SK-N-SH (cell line): ENCODE data around the gene DAB1. TPM values are rescaled to one million over a fixed set of nuclear protein-coding genes. Genes with fewer than 3 reads are reported as not detected.

Experiments used
- CTCF ChIA-PET: fragments of 300-600, 350-600 bp; formaldehyde crosslinking; extraction: SDS; loops from one replicate; lab custom pipeline; 2021; lab: Yijun Ruan, JAX
- POLR2A ChIA-PET: fragments of 350-600 bp; sonication (Branson Sonifier 250); formaldehyde crosslinking; extraction: SDS; loops from one replicate; lab custom pipeline; 2020; ENCODE audit warnings: antibody characterized with exemption, inconsistent platforms; lab: Yijun Ruan, JAX
- DNase-seq: peaks from one replicate; pipeline ENCODE4 v3.0.0; 2012
- H2AFZ ChIP-seq: fragments of 200-600 bp; sonication (generic); 2 replicates; pipeline ENCODE4 v1.8.1; 2016; ENCODE audit warnings: antibody characterized with exemption, mild to moderate bottlenecking, low read depth
- H3F3A ChIP-seq: fragments of 200-600 bp; sonication (generic); replicated peaks from 2 replicates; pipeline ENCODE3; 2016; ENCODE audit warnings: antibody characterized with exemption, mild to moderate bottlenecking; ENCODE audit not compliant: insufficient read depth
- H3K27ac ChIP-seq, 2 experiments: fragments of 200-500 bp in 1 of 2; fragments of 200-600 bp in 1 of 2; sonication (Bioruptor generic) in 1 of 2; sonication (generic), shearing (Covaris generic) in 1 of 2; 2 replicates each; pipeline versions ENCODE4 v1.5.1 to v1.6.1; 2014 to 2016; ENCODE audit warnings: low read depth in 2 of 2, inconsistent platforms in 1 of 2, low read length in 1 of 2, mild to moderate bottlenecking in 1 of 2, mixed read lengths in 1 of 2
- H3K27me3 ChIP-seq: fragments of 200-600 bp; sonication (generic), shearing (Covaris generic); 2 replicates; pipeline ENCODE4 v1.6.1; 2016; ENCODE audit warnings: mixed run types; ENCODE audit not compliant: insufficient read depth
- H3K36me3 ChIP-seq, 2 experiments: fragments of 200-500 bp in 1 of 2; fragments of 200-600 bp in 1 of 2; sonication (Bioruptor generic) in 1 of 2; sonication (generic) in 1 of 2; replicated peaks in 1 of 2; 2 replicates each; pipeline versions ENCODE3 to v1.5.1; 2014 to 2016; ENCODE audit warnings: low read length in 1 of 2, mild to moderate bottlenecking in 1 of 2; ENCODE audit not compliant: insufficient read depth in 2 of 2, control insufficient read depth in 1 of 2
- H3K4me1 ChIP-seq, 2 experiments: fragments of 200-500 bp in 1 of 2; fragments of 200-600 bp in 1 of 2; sonication (Bioruptor generic) in 1 of 2; sonication (generic), shearing (Covaris generic) in 1 of 2; 2 replicates each; pipeline versions ENCODE4 v1.5.1 to v1.6.1; 2014 to 2016; ENCODE audit warnings: low read depth in 1 of 2, low read length in 1 of 2, mixed run types in 1 of 2; ENCODE audit not compliant: insufficient read depth in 2 of 2, control insufficient read depth in 1 of 2
- H3K4me2 ChIP-seq: fragments of 200-600 bp; sonication (generic), shearing (Covaris generic); 2 replicates; pipeline ENCODE4 v1.6.1; 2017; ENCODE audit warnings: mixed run types
- H3K4me3 ChIP-seq, 2 experiments: fragments of 200-500 bp in 1 of 2; fragments of 200-600 bp in 1 of 2; sonication (Bioruptor generic) in 1 of 2; sonication (generic), shearing (Covaris generic) in 1 of 2; 2 replicates each; pipeline versions ENCODE4 v1.5.1 to v1.8.1; 2014 to 2016; ENCODE audit warnings: low read depth in 2 of 2, inconsistent platforms in 1 of 2, low read length in 1 of 2, mild to moderate bottlenecking in 1 of 2, mixed read lengths in 1 of 2, moderate library complexity in 1 of 2
- H3K79me2 ChIP-seq: fragments of 200-600 bp; sonication (generic); 2 replicates; pipeline ENCODE4 v1.8.1; 2017; ENCODE audit warnings: mild to moderate bottlenecking; ENCODE audit not compliant: insufficient read depth
- H3K9ac ChIP-seq: fragments of 200-600 bp; sonication (generic); 2 replicates; pipeline ENCODE4 v1.6.1; 2017; ENCODE audit warnings: mixed run types
- H3K9me2 ChIP-seq: fragments of 200-600 bp; sonication (generic); 2 replicates; pipeline ENCODE4 v1.6.1; 2017; ENCODE audit warnings: mixed run types
- H3K9me3 ChIP-seq: fragments of 200-600 bp; sonication (generic); 2 replicates; pipeline ENCODE4 v1.6.1; 2017; ENCODE audit warnings: mixed run types, mild to moderate bottlenecking, moderate library complexity
- H4K20me1 ChIP-seq: fragments of 200-600 bp; sonication (generic); 2 replicates; pipeline ENCODE4 v1.6.1; 2017; ENCODE audit warnings: mild to moderate bottlenecking, mixed run types; ENCODE audit not compliant: insufficient read depth
- GABPA ChIP-seq: IDR thresholded peaks from 2 replicates; pipeline ENCODE4 v1.4.0; 2012; ENCODE audit warnings: low read depth, mild to moderate bottlenecking
- MEF2A ChIP-seq: IDR thresholded peaks from 2 replicates; pipeline ENCODE4 v1.4.0; 2012; ENCODE audit warnings: low read depth, borderline replicate concordance
- MXI1 ChIP-seq: IDR thresholded peaks from 2 replicates; pipeline ENCODE4 v1.6.1; 2012; ENCODE audit warnings: mild to moderate bottlenecking, low read depth, low read length, improper control_type of control experiment
- NFIC ChIP-seq: IDR thresholded peaks from 2 replicates; pipeline ENCODE4 v1.4.0; 2012; ENCODE audit warnings: borderline replicate concordance
- RFX5 ChIP-seq: IDR thresholded peaks from 2 replicates; pipeline ENCODE4 v1.6.1; 2012; ENCODE audit warnings: mild to moderate bottlenecking, improper control_type of control experiment, low read length
- SIN3A ChIP-seq: IDR thresholded peaks from 2 replicates; pipeline ENCODE4 v1.6.1; 2012; ENCODE audit warnings: low read depth, mild to moderate bottlenecking, low read length, moderate library complexity, borderline replicate concordance
- SMC3 ChIP-seq: IDR thresholded peaks from 2 replicates; pipeline ENCODE4 v1.6.1; 2012; ENCODE audit warnings: low read depth, low read length, improper control_type of control experiment
- TCF12 ChIP-seq: IDR thresholded peaks from 2 replicates; pipeline ENCODE4 v1.4.0; 2012
- YY1 ChIP-seq: IDR thresholded peaks from 2 replicates; pipeline ENCODE4 v1.4.0; 2012; ENCODE audit warnings: low read depth, mild to moderate bottlenecking
- WGBS: methylation state at CpG from one replicate; pipeline ENCODE4 v1.1.6; 2017; ENCODE audit warnings: low lambda C conversion rate; 5-methylcytosine and 5-hydroxymethylcytosine counted together
- polyA plus RNA-seq, 3 experiments: library from polyadenylated mRNA; depleted of rRNA; stranded (reverse); fragments of >200 nt; gene quantifications; 2 replicates each; pipeline ENCODE4 v1.2.3, GENCODE V29; 2012
- TF ChIP-seq, protein P1 (sequence below): IDR thresholded peaks from 2 replicates; pipeline ENCODE4 v1.4.0; 2012; ENCODE audit warnings: low read depth, borderline replicate concordance
- TF ChIP-seq, protein P2 (sequence below): fragments of 150-350 bp; IDR thresholded peaks from 2 replicates; pipeline ENCODE4 v1.6.1; 2016; ENCODE audit warnings: mild to moderate bottlenecking, low read depth, low read length
- TF ChIP-seq, protein P3 (sequence below): IDR thresholded peaks from 2 replicates; pipeline ENCODE4 v1.4.0; 2012; ENCODE audit warnings: low read depth, borderline replicate concordance
- TF ChIP-seq, protein P4 (sequence below): IDR thresholded peaks from 2 replicates; pipeline ENCODE4; 2012

DAB1 gene
- polyA plus RNA-seq, 1 of the 3 experiments (the other 2 are of a cell fraction): 2.9 TPM

DNA sequence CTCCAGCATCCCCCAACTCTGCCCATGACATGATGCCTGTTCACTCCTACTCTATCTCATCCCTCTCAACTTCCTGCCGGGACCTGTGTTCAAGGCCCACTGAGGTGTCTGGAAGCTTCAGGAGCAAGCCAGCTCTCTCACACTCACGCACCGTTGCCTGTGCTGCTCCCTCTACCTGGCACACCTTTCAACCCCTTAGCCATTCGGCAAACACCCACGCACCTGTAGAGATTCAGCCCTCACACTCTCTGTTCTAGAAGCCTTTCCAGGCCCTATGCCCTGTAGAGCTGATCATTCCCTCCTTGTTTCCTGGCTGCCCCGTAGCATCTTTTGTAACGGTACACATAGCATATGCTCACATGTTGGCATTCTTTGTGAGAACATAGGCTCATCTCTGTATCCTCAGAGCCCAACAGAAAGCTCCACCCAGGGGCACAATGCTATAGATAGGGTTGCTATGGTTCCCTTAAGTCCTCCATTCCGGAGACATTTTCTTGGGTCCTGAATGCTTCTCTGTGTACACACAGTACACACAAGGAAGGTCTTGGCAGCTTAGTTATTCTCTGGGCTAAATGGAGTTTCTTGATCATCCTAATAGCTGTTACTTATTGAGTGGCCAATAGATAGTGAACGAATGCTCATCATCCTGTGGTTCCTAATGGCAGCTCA, 459.4 kb downstream of the DAB1 start:
- no peak overlapping the region for H3K27ac ChIP-seq
- WGBS: 85% methylated on average over 9 of the region's 9 CpGs
- no peaks in the 10 kb centered on the region for H3K4me1 ChIP-seq
- H3F3A ChIP-seq: no peaks in the 10 kb centered on the region
- TF ChIP-seq RFX5 (no peak), YY1 (no peak), MEF2A (no peak), MXI1 (no peak)
- TF ChIP-seq, protein P1, sequence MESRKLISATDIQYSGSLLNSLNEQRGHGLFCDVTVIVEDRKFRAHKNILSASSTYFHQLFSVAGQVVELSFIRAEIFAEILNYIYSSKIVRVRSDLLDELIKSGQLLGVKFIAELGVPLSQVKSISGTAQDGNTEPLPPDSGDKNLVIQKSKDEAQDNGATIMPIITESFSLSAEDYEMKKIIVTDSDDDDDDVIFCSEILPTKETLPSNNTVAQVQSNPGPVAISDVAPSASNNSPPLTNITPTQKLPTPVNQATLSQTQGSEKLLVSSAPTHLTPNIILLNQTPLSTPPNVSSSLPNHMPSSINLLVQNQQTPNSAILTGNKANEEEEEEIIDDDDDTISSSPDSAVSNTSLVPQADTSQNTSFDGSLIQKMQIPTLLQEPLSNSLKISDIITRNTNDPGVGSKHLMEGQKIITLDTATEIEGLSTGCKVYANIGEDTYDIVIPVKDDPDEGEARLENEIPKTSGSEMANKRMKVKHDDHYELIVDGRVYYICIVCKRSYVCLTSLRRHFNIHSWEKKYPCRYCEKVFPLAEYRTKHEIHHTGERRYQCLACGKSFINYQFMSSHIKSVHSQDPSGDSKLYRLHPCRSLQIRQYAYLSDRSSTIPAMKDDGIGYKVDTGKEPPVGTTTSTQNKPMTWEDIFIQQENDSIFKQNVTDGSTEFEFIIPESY: no peak
- TF ChIP-seq, protein P2, sequence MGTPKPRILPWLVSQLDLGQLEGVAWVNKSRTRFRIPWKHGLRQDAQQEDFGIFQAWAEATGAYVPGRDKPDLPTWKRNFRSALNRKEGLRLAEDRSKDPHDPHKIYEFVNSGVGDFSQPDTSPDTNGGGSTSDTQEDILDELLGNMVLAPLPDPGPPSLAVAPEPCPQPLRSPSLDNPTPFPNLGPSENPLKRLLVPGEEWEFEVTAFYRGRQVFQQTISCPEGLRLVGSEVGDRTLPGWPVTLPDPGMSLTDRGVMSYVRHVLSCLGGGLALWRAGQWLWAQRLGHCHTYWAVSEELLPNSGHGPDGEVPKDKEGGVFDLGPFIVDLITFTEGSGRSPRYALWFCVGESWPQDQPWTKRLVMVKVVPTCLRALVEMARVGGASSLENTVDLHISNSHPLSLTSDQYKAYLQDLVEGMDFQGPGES: no peak
- no peaks in the 10 kb centered on the region for H3K9me3 ChIP-seq
- no peak overlapping the region for H3K9ac ChIP-seq
- ChIA-PET POLR2A (no interaction called here), CTCF (interaction anchor here (0.8 to 1.7 kb wide), 3 partner anchors 12 to 16 kb away, joined by 3 to 5 read pairs (median 3); no protein-coding TSS in a partner anchor)
- no peaks in the 10 kb centered on the region for H4K20me1 ChIP-seq
- no peak for DNase-seq
- H3K4me2 ChIP-seq: no peak overlapping the region
- no peaks in the 10 kb centered on the region for H3K27me3 ChIP-seq
- H2AFZ ChIP-seq: no peak overlapping the region
- H3K79me2 ChIP-seq: no peaks in the 10 kb centered on the region
- H3K9me2 ChIP-seq: no peaks in the 10 kb centered on the region
- H3K36me3 ChIP-seq: no peaks in the 10 kb centered on the region
- H3K4me3 ChIP-seq: no peak overlapping the region

DNA sequence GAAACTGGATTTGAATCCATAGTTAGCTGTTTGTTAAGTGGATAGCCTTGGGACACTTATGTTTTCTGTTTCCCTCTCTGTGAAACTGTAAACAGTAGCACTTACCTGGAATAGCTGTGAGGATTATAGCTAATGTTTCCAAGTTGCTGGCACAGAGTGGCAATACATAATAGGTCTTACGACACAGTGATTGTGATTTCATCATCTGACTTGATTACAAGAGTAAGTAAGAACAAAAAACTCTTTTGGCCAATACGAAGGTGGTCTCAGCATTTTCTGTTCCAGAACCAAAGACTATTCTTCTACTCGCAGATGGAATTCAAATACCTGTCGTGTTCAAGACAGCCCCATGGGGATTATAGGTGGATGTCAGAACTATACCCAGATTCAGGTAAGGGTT, 460.2 kb downstream of the DAB1 start:
- 78% methylated on average over 4 of the region's 4 CpGs for WGBS
- Histone ChIP-seq H3K27me3 (no peaks in the 10 kb centered on the region), H2AFZ (no peak overlapping the region), H3K9me2 (no peaks in the 10 kb centered on the region), H3K79me2 (no peaks in the 10 kb centered on the region), H3F3A (no peaks in the 10 kb centered on the region), H3K4me2 (no peak overlapping the region), H3K9me3 (no peaks in the 10 kb centered on the region), H4K20me1 (no peaks in the 10 kb centered on the region), H3K4me3 (no peak overlapping the region), H3K4me1 (peaks cover 0 to 2% of the 10 kb centered on the region in 2 experiments; a peak in 2 of 4 replicates), H3K9ac (no peak overlapping the region), H3K36me3 (no peaks in the 10 kb centered on the region), H3K27ac (no peak overlapping the region)
- ChIA-PET POLR2A (no interaction called here), CTCF (no interaction called here)
- TF ChIP-seq MEF2A: no peak
- TF ChIP-seq SMC3: no peak
- TF ChIP-seq, protein P3, sequence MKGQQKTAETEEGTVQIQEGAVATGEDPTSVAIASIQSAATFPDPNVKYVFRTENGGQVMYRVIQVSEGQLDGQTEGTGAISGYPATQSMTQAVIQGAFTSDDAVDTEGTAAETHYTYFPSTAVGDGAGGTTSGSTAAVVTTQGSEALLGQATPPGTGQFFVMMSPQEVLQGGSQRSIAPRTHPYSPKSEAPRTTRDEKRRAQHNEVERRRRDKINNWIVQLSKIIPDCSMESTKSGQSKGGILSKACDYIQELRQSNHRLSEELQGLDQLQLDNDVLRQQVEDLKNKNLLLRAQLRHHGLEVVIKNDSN: no peak
- TF ChIP-seq, protein P4, sequence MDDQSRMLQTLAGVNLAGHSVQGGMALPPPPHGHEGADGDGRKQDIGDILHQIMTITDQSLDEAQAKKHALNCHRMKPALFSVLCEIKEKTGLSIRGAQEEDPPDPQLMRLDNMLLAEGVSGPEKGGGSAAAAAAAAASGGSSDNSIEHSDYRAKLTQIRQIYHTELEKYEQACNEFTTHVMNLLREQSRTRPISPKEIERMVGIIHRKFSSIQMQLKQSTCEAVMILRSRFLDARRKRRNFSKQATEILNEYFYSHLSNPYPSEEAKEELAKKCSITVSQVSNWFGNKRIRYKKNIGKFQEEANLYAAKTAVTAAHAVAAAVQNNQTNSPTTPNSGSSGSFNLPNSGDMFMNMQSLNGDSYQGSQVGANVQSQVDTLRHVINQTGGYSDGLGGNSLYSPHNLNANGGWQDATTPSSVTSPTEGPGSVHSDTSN: no peak
- TF ChIP-seq GABPA: no peak
- no peak for TF ChIP-seq NFIC
- no peak for TF ChIP-seq TCF12
- no peak for TF ChIP-seq SIN3A
- no peak for DNase-seq
